ENCODE measurements around the gene OAS3.
"Not testable (repeated sequence)": the region's sequence is repeated elsewhere in the genome, so short reads cannot be mapped to it uniquely, and the experiment has no call there.

The OAS3 gene

DNA sequence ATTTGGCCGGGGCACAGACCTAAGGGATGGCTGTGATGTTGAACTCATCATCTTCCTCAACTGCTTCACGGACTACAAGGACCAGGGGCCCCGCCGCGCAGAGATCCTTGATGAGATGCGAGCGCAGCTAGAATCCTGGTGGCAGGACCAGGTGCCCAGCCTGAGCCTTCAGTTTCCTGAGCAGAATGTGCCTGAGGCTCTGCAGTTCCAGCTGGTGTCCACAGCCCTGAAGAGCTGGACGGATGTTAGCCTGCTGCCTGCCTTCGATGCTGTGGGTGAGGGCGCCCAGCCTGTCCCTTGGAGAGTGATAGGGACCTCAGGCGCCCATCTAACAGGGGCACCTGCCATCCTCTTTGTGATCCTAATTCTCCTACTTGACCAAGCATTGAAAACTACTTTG is 12.4 kb downstream of the OAS3 start:
- DNase-seq (ENCODE audit: low spot score) = no peak

DNA sequence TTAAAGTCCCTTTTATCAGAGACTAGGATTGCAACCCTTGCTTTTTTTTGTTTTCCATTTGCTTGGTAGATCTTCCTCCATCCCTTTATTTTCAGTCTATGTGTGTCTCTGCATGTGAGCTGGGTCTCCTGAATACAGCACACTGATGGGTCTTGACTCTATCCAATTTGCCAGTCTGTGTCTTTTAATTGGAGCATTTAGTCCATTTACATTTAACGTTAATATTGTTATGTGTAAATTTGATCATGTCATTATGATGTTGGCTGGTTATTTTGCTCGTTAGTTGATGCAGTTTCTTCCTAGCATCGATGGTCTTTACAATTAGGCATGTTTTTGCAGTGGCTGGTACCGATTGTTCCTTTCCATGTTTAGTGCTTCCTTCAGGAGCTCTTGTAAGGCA is 18.9 kb downstream of the OAS3 start:
- DNase-seq (ENCODE audit: low spot score) = not testable (repeated sequence)

DNA sequence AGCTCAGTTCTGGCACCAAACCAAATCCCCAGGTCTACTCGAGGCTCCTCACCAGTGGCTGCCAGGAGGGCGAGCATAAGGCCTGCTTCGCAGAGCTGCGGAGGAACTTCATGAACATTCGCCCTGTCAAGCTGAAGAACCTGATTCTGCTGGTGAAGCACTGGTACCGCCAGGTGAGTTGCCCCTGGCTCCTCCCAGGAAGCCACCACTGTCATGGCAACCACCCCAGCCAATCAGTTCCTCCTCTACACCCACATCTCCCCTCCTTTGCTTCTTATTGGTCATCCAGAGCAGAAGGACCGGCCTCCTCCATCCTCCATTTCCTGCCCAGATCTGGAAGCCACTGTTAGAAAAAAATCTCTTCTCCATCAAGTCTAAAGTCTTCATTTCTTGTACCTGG is 22.8 kb downstream of the OAS3 start:
- no peak for DNase-seq (ENCODE audit: low spot score)

DNA sequence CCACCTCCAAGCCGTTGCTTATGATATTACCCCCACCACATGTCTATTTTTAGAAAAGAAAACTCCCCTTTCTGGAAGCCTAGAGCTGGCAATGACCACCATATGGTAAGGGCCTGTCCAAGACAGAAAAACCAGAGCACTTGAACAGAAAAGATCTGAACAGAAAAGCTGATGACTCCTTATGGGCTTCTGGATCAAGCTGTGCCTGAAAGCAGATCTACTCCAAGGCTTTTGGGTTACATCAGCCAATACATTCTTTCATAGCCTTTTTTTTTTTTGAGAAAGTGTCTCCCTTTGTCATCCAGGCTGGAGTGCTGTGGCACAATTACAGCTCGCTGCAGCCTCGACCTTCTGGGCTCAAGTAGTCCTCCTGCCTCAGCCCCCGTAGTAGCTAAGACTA is 23.3 kb downstream of the OAS3 start:
- DNase-seq (ENCODE audit: low spot score) = no peak

DNA sequence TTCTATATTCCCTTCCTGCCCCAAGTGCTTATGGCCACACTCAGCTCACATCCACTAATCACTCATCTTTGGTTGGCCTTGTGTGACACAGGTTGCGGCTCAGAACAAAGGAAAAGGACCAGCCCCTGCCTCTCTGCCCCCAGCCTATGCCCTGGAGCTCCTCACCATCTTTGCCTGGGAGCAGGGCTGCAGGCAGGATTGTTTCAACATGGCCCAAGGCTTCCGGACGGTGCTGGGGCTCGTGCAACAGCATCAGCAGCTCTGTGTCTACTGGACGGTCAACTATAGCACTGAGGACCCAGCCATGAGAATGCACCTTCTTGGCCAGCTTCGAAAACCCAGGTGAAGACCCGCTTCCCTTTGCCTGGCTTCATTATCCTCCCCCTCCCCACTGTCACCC is 24.3 kb downstream of the OAS3 start:
- no peak for DNase-seq (ENCODE audit: low spot score)

DNA sequence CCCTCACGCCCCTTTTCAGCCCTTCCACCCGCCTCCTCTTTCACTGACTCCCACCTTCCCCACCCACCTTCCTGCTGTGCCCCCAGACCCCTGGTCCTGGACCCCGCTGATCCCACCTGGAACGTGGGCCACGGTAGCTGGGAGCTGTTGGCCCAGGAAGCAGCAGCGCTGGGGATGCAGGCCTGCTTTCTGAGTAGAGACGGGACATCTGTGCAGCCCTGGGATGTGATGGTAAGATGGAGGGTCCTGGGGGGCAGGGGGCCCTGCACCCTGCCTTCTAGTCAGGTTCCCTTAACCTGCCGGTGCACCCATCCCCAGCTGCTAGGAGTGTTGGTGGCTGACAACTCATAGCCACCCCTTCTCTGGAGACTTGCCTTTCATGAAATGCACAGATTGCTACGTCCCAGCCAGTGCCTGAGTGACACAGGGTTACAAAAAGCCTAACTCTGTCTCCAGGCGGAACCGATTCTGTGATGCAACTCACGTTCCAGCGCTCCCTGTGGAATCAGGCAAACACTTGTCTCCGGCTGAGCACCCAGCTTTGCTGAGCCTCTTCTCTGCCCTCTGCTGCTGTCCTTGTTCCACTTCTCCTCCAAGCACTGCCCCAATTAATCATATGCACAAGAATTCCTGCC is 25.1 kb downstream of the OAS3 start:
- peak; percentile 66 for DNase-seq (ENCODE audit: low spot score)

DNA sequence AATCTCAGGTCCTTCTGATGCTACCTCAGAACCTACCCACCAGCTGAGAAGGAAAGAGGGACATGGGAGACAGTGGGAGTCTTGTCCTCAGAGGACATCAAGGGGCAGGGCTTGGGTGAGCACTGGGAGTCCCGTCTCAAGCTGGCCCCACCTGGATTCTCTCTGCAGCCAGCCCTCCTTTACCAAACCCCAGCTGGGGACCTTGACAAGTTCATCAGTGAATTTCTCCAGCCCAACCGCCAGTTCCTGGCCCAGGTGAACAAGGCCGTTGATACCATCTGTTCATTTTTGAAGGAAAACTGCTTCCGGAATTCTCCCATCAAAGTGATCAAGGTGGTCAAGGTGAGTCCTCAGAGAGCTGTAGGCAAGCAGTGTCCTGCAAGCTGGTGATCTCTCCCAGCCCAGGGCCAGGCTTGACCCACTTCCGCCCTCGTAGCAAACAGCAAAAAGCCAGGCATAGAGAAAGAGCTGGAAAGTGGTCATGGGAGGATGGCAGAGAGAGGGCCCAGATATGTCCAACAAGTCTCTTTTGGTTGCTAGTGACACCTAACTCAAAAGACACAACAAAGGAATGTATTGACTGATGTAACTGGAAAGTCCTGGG is 25.9 kb downstream of the OAS3 start:
- no peak for DNase-seq (ENCODE audit: low spot score)

DNA sequence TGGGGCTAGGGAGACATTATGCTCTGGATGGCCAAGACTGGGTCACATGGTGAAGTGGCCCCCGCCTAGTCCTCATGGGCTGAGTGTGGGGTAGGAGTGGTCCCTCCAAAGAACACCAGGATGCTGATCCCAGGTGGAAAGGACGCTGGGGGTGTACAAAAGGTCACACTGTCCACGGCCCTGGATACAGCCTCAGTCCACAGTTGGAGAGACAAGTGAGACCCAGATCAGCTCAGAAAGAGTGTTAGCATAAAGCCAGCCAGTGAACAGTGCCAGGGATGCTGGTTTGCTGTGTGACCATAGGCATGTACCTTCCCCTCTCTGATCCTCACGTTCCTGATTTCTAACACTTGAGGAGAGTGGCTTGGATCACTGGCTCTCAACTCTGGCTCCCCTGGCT is 26.6 kb downstream of the OAS3 start:
- DNase-seq (ENCODE audit: low spot score) = no peak

DNA sequence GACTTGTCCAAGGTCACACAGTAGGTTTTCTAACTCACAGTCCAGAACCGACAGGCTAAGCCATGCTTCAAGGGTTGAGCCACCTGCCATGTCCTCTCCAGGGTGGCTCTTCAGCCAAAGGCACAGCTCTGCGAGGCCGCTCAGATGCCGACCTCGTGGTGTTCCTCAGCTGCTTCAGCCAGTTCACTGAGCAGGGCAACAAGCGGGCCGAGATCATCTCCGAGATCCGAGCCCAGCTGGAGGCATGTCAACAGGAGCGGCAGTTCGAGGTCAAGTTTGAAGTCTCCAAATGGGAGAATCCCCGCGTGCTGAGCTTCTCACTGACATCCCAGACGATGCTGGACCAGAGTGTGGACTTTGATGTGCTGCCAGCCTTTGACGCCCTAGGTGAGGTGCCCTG is 27.4 kb downstream of the OAS3 start:
- DNase-seq (ENCODE audit: low spot score) = no peak

DNA sequence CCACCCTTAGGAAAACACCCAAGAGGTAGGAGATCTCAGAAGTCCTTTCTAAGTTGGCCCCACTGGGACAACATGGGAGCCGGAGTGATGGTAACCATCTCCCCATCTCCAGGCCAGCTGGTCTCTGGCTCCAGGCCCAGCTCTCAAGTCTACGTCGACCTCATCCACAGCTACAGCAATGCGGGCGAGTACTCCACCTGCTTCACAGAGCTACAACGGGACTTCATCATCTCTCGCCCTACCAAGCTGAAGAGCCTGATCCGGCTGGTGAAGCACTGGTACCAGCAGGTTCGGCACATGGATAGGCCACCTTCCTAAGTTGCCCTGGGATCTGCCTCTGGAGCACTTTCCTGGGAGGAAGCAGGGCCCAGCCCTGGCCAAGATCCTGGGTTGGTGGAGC is 29.0 kb downstream of the OAS3 start:
- no peak for DNase-seq (ENCODE audit: low spot score)

DNA sequence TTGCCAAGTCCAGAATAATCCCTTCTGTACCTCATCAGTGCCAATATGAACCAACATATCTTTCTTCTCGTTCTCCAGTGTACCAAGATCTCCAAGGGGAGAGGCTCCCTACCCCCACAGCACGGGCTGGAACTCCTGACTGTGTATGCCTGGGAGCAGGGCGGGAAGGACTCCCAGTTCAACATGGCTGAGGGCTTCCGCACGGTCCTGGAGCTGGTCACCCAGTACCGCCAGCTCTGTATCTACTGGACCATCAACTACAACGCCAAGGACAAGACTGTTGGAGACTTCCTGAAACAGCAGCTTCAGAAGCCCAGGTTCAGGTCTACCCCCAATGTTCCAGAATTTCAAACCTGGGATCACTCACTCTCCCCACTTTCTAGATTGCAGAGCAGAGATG is 29.6 kb downstream of the OAS3 start:
- no peak for DNase-seq (ENCODE audit: low spot score)

DNA sequence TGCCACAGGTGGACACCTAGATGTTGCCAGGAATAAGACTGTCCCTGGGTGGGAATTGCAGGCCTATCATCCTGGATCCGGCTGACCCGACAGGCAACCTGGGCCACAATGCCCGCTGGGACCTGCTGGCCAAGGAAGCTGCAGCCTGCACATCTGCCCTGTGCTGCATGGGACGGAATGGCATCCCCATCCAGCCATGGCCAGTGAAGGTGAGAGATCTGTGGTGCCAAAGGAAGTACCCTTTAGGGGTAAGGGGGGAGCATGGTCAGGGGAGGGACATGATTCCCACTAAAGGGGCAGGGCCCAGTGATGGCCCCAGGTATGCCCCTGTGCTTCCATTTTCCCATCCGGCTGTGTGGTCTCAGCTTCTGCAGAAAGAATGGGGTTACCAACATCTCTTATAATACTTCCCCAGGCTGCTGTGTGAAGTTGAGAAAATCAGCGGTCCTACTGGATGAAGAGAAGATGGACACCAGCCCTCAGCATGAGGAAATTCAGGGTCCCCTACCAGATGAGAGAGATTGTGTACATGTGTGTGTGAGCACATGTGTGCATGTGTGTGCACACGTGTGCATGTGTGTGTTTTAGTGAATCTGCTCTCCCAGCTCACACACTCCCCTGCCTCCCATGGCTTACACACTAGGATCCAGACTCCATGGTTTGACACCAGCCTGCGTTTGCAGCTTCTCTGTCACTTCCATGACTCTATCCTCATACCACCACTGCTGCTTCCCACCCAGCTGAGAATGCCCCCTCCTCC is 31.5 kb downstream of the OAS3 start:
- DNase-seq (ENCODE audit: low spot score) = no peak

DNA sequence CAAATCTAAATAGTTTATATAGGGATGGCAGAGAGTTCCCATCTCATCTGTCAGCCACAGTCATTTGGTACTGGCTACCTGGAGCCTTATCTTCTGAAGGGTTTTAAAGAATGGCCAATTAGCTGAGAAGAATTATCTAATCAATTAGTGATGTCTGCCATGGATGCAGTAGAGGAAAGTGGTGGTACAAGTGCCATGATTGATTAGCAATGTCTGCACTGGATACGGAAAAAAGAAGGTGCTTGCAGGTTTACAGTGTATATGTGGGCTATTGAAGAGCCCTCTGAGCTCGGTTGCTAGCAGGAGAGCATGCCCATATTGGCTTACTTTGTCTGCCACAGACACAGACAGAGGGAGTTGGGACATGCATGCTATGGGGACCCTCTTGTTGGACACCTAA is 32.1 kb downstream of the OAS3 start:
- no peak for DNase-seq (ENCODE audit: low spot score)

DNA sequence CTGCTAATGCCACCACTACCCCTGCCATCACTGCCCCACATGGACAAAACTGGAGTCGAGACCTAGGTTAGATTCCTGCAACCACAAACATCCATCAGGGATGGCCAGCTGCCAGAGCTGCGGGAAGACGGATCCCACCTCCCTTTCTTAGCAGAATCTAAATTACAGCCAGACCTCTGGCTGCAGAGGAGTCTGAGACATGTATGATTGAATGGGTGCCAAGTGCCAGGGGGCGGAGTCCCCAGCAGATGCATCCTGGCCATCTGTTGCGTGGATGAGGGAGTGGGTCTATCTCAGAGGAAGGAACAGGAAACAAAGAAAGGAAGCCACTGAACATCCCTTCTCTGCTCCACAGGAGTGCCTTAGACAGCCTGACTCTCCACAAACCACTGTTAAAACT is 33.0 kb downstream of the OAS3 start:
- no peak for DNase-seq (ENCODE audit: low spot score)

DNA sequence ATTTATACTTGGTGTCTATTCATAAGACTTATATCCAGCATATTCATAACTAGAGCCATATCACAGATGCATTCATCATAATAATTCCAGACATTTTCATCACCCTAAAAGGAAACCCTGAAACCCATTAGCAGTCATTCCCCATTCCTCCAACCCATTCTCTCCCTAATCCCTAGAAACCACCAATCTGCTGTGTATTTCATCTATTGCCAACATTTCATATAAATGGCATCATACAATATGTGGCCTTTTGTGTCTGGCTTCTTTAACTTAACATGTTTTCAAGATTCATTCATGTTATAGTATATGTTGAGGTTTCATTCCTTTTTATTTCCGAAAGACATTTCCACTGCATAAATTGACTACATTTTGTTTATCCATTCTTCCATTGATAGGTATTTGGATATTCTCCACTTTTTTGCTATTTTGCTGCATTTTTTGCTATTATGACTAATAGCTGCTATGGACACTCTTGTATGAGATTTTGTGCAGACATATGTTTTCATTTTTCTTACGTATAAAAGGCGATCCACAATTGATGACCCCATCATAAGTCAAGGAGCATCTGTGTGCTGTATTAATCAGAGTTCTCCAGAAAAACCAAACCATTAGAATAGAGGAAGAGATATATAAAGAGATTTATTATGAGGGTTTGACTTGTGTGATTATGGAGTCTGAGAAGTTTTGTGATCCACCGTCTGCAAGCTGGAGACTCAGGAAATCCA is 34.9 kb downstream of the OAS3 start:
- DNase-seq (ENCODE audit: low spot score) = no peak

DNA sequence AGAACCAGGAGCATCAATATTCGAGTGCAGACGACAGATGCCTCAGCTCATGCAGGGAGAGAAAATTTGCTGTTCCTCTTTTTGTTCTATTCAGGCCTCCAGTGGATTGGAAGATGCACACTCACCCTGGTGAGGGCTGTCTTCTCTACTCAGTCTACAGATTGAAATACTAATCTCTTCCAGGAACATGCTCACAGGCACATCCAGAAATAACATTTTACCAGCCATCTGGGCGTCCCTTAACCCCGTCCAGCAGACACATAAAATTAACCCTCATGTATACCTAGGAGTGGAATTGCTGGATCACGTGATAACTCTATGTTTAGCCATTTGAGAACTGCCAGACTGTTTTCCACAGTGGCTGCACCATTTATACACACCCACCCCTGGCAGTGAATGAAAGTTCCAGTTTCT is 35.6 kb downstream of the OAS3 start:
- DNase-seq (ENCODE audit: low spot score) = peak; percentile 25

DNA sequence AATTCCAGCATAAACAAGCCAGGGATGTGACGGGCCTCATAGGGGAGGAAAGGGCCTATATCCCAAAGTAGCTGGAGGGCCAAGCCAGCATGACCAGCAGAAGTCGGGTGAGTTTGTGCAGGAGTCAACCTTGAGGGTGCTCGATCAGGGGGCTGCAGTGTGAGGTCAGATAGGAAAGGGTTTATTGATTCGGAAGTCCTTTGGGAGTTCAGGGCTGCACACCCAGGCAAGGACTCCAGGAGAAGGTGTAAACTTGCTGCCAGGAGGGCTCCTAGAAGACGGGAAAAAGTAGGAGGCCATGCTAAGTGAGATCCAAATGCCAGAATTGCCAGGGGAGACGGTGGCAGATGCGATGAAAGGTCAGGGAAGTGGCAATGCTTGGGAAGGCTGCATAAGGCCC is 36.6 kb downstream of the OAS3 start:
- no peak for DNase-seq (ENCODE audit: low spot score)

DNA sequence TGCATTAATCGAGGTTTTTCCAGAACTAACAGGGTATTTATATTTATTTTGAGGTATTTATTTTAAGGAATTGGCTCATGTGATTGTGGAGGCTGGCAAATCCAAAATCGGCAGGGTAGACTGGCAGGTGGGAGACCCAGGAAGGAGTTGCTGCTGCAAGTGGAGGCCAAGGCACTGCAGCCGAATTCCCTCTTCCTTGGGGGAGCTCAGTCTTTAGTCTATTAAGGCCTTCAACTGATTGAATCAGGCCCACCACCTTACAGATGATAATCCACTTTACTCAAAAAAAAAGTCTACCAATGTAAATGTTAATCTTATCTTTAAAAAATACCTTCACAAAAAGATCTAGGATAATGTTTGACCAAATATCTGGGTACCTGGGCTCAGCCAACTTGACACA is 38.9 kb downstream of the OAS3 start:
- DNase-seq (ENCODE audit: low spot score) = no peak

DNA sequence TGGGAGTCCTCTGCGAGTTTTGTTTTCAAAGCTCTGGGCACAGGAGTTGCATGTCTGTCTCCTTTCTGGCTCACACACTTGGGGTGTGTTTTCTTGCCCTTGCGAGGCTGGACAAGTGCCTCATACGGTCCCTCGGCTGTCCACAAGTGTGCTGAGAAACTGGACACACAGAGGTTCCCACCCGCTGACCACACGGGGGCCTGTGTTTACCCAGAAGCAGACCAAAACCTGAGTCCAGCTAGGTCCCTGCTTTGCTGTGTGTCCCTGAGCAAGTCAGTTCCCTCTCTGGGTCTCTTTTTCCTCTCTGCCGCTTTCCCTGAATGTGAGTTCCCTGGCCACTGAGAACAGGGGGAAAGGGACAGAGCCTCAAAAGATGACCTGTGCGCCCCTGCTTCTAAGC is 39.4 kb downstream of the OAS3 start:
- no peak for DNase-seq (ENCODE audit: low spot score)

DNA sequence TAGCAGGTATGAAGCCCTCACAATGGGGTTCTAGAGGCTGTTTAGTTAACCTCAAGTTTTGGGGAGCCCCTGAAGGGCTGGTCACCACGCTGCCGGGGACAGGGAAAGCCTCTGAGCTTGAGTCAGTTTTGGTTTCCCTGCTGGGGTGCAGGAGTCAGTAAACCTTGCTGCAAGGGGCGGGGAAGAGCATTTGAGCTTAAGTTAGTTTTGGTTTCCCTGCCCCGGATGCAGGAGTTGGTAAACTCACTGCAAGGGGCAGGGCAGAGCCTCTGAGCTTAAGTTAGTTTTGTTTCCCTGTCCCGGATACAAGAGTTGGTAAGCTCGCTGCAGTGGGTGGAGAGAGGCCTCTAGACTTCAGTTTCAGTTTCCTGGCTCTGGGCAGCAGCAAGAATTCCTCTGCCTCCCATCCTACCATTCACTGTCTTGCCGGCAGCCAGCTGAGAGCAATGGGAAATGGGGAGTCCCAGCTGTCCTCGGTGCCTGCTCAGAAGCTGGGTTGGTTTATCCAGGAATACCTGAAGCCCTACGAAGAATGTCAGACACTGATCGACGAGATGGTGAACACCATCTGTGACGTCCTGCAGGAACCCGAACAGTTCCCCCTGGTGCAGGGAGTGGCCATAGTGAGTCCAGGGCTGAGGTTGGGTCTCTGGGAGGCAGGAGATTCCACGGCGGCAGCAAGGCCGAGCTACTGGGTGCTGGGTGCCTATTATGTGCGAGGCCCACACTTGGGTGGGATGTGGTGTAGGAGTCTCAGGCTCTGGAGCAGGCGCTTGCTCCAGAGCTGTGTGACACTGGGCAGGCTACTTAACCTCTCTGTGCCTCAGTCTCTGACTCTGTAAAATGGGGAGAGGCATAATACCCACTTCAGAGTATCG is 40.1 kb downstream of the OAS3 start, which contains the start of gene OAS2:
Gene OAS2, plus strand, starts transcription at position 357 of the 878 bp plus-strand sequence. Its CDS starts 90 bp downstream, at position 447.
- peak; percentile 59 for DNase-seq (ENCODE audit: low spot score)

DNA sequence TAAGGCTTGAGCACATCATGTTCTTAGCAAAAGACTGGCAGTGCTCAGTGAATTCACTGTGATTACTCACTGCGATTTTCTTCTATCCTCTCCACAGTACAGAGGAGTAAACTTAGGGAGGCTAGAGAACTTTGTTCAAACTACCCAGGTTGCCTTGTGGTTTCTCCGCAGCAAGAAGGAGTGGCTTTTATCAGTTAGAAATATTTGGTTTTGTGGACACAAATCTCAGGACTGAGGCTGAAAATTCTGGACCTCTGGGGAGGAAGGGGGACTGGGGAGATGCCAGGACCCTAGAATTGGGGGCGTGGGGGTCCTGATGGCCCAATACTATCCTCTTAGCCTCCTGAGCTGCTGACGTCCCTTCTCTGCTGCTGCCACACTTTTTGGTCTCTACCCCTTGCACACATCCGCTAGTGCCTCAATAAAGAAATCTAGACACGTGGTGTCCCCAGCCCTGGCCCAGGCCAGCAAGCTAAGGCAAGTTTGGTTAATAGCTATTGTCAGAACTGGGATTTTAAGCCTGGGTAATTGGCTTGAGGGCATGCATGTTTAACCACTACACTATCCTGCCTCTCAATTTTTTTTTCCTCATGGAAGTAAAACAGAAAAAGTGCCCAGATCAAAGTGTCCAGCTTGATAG is 40.9 kb downstream of the OAS3 start:
- DNase-seq (ENCODE audit: low spot score) = no peak
